ENCODE data around the gene ARMC5.

The ARMC5 gene

GRCh38 chr16:31504159-31504558 lies 44.9 kb downstream of the ARMC5 start:
- DNase-seq, result no peak

GRCh38 chr16:31505483-31505882 lies 46.2 kb downstream of the ARMC5 start:
- DNase-seq, result no peak

- DNase-seq, result no peak
Measured at GRCh38 chr16:31507617-31507928, 48.3 kb downstream of the ARMC5 start.

- DNase-seq, result peak; percentile 70
Measured at GRCh38 chr16:31507929-31508705, 48.8 kb downstream of the ARMC5 start, which contains the start of gene RUSF1. TSS of gene RUSF1 (minus strand) at chr16:31508391. CDS start at chr16:31508373, 18 bp downstream.

- no peak for DNase-seq
Measured at GRCh38 chr16:31508706-31509195, 49.5 kb downstream of the ARMC5 start.

- peak; percentile 69 for DNase-seq
Measured at GRCh38 chr16:31513126-31513525, 53.8 kb downstream of the ARMC5 start.

GRCh38 chr16:31513884-31514283 lies 54.6 kb downstream of the ARMC5 start:
- DNase-seq, result no peak
